Astrocyte of the spinal cord (primary cell): ENCODE results near the gene TDP1.

ENCODE experiments used
- DNase-seq: peaks from one replicate; pipeline ENCODE4 v3.0.0; 2011; ENCODE audit warnings: low read depth, low spot score
- H3K4me3 ChIP-seq: 2 replicates; pipeline ENCODE4 v1.5.1; 2011; ENCODE audit warnings: low read depth, mild to moderate bottlenecking, low read length, moderate library complexity
- CTCF ChIP-seq: IDR thresholded peaks from 2 replicates; pipeline ENCODE4 v1.5.1; 2012; ENCODE audit warnings: low read depth, mild to moderate bottlenecking, low read length, inconsistent platforms
- in situ Hi-C: cut with HindIII; loops from 2 replicates; pipeline ENCODE4 v1.10.0; 2017; ENCODE audit warnings: low sequenced_read_pairs

Gene TDP1

GRCh38 chr14:90050271-90050670, 94.5 kb downstream of the TDP1 start:
- DNase-seq: no peak
- no peak overlapping the region for H3K4me3 ChIP-seq

GRCh38 chr14:90053044-90053443, 97.3 kb downstream of the TDP1 start:
- DNase-seq: no peak
- in situ Hi-C loops: no loop called here
- no peak overlapping the region for H3K4me3 ChIP-seq
- TF ChIP-seq CTCF: no peak

More at GRCh38 chr14:90050271-90050670, 94.5 kb downstream of the TDP1 start:
- in situ Hi-C loops: no loop called here
- no peak for TF ChIP-seq CTCF

- no peak for DNase-seq
- no peak for TF ChIP-seq CTCF
- H3K4me3 ChIP-seq: no peak overlapping the region
- in situ Hi-C loops: no loop called here
Measured at GRCh38 chr14:90054803-90055202, 99.1 kb downstream of the TDP1 start.

- no peak overlapping the region for H3K4me3 ChIP-seq
- TF ChIP-seq CTCF: no peak
- in situ Hi-C loops: no loop called here
- DNase-seq: no peak
Measured at GRCh38 chr14:90056826-90057225, 101.1 kb downstream of the TDP1 start.

GRCh38 chr14:90058876-90059458, 103.2 kb downstream of the TDP1 start:
- in situ Hi-C loops: no loop called here
- TF ChIP-seq CTCF: no peak
- no peak for DNase-seq
- no peak overlapping the region for H3K4me3 ChIP-seq

- H3K4me3 ChIP-seq: peak overlapping the region; percentile 40
- DNase-seq: peak; percentile 48
- in situ Hi-C loops: no loop called here
- TF ChIP-seq CTCF: peak; percentile 60
Measured at GRCh38 chr14:90060312-90060964, 104.7 kb downstream of the TDP1 start.
